BLaER1 treated with 17β-estradiol and CSF1 and Interleukin-3, amounts not matched to agents 10 nM and 100 nM (cell line): ENCODE results near the gene RAB1A.
"Not testable (repeated sequence)": the region's sequence is repeated elsewhere in the genome, so short reads cannot be mapped to it uniquely, and the experiment has no call there.

Experiments
- H3K27ac ChIP-seq, 11 experiments: shearing (Covaris generic); formaldehyde crosslinking; 2 replicates each; pipeline ENCODE4 v1.8.1; 2022
- H3K27me3 ChIP-seq, 11 experiments: shearing (Covaris generic); formaldehyde crosslinking; 2 replicates each; pipeline ENCODE4 v1.8.1; 2022
- H3K36me3 ChIP-seq, 11 experiments: shearing (Covaris generic); formaldehyde crosslinking; 2 replicates each; pipeline ENCODE4 v1.8.1; 2022
- H3K4me1 ChIP-seq, 10 experiments: shearing (Covaris generic); formaldehyde crosslinking; 2 replicates each; pipeline ENCODE4 v1.8.1; 2022
- H3K4me2 ChIP-seq, 11 experiments: shearing (Covaris generic); formaldehyde crosslinking; 2 replicates each; pipeline ENCODE4 v1.8.1; 2022
- H3K4me3 ChIP-seq, 10 experiments: shearing (Covaris generic); formaldehyde crosslinking; 2 replicates each; pipeline ENCODE4 v1.8.1; 2022
- H3K9ac ChIP-seq, 11 experiments: shearing (Covaris generic); formaldehyde crosslinking; 2 replicates each; pipeline ENCODE4 v1.8.1; 2022
- H3K9me3 ChIP-seq, 11 experiments: shearing (Covaris generic); formaldehyde crosslinking; replicated peaks in 1 of 11; 2 replicates each; pipeline ENCODE4 v1.8.1; 2022
- H4K20me1 ChIP-seq, 11 experiments: shearing (Covaris generic); formaldehyde crosslinking; 2 replicates each; pipeline ENCODE4 v1.8.1; 2022
- Cebpa-rat ChIP-seq, 11 experiments: shearing (Covaris generic); IDR thresholded peaks; 2 replicates each; pipeline ENCODE4 v1.8.1; 2022

Gene RAB1A

DNA sequence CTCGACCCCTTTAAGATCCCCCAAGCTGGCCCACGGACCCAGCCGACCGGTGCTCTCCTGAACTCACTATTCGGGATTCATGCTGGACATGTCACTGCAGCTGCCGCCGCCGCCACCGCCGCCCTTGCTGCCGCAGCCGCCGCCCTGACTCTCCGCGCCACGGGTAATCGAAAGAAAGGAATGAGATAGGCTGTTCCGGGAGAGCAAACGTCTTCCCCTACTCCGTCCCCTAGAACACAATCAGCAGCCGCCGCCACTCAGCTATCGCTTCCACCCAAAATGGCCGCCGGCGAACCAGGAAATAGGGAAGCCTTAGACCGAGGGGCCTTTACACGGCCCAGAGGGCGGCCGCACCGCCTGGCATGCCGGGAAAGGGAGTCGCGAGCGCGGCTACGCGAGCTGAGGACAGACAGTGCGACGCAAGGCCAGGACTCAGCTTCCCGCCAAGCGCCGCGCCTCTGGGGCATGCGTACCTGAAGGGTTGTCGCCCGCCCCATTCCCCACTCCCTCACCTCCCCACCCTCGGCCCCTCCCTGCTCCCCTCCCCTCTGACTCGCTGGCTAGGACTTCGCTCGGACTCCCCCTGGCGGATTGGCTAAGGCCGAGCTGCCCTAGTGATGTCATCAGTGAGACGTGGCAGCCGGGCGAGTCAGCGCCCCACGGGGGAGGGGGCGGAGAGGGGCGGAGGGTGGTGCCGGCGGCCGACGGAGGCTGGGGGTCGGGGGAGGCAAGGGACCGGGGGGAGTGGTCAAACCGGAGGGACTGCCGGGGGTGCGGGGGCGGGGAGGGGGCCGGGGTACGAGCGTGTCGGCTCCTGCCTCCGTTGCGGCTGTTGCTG, at the start of gene RAB1A:
TSS of gene RAB1A (minus strand) at position 281 of the 838 bp plus-strand sequence. CDS start at position 90, 191 bp downstream.
- Histone ChIP-seq H3K4me3 (peak within 1 kb of the TSS; percentile 79 to 99 (median 96)), H3K4me1 (peaks cover 33 to 49% (median 41%) of the 10 kb centered on the region in 10 experiments), H3K9ac (peak within 1 kb of the TSS; percentile 95 to 100 (median 98)), H3K27ac (peak within 1 kb of the TSS; percentile 92 to 100 (median 96)), H3K9me3 (no peaks in the 10 kb centered on the region), H4K20me1 (peaks cover 29 to 47% (median 44%) of the 10 kb centered on the region in 11 experiments), H3K27me3 (no peaks in the 10 kb centered on the region), H3K36me3 (peaks cover 0 to 8% (median 0%) of the 10 kb centered on the region in 11 experiments; a peak in 4 of 22 replicates), H3K4me2 (peak within 1 kb of the TSS; percentile 77 to 98 (median 89))
- TF ChIP-seq Cebpa-rat (IDR thresholded peaks at IDR 0.05): no peak

GRCh38 chr2:65177751-65178442, 48.0 kb upstream of the RAB1A start:
- Histone ChIP-seq H3K27me3 (no peaks in the 10 kb centered on the region), H3K4me3 (no peak overlapping the region), H3K36me3 (no peaks in the 10 kb centered on the region), H3K27ac (no peak overlapping the region), H3K9ac (no peak overlapping the region), H3K4me2 (no peak overlapping the region), H3K4me1 (no peaks in the 10 kb centered on the region), H4K20me1 (no peaks in the 10 kb centered on the region), H3K9me3 (no peaks in the 10 kb centered on the region)
- no peak for TF ChIP-seq Cebpa-rat (IDR thresholded peaks at IDR 0.05)

GRCh38 chr2:65175894-65176530, 46.1 kb upstream of the RAB1A start:
- Histone ChIP-seq H3K4me2 (no peak overlapping the region), H3K9ac (no peak overlapping the region), H3K9me3 (no peaks in the 10 kb centered on the region), H3K4me3 (no peak overlapping the region), H4K20me1 (no peaks in the 10 kb centered on the region), H3K4me1 (no peaks in the 10 kb centered on the region), H3K27ac (no peak overlapping the region), H3K36me3 (no peaks in the 10 kb centered on the region), H3K27me3 (no peaks in the 10 kb centered on the region)
- TF ChIP-seq Cebpa-rat (IDR thresholded peaks at IDR 0.05): peak in 2 of 11 experiments; percentile 50 to 52; a peak in 2 of 22 replicates

GRCh38 chr2:65174031-65174430, 44.1 kb upstream of the RAB1A start:
- not testable (repeated sequence) for H3K4me2 ChIP-seq, H3K9ac ChIP-seq, H3K9me3 ChIP-seq, H3K4me3 ChIP-seq, H3K27me3 ChIP-seq, H3K27ac ChIP-seq, H3K36me3 ChIP-seq, H4K20me1 ChIP-seq, H3K4me1 ChIP-seq

DNA sequence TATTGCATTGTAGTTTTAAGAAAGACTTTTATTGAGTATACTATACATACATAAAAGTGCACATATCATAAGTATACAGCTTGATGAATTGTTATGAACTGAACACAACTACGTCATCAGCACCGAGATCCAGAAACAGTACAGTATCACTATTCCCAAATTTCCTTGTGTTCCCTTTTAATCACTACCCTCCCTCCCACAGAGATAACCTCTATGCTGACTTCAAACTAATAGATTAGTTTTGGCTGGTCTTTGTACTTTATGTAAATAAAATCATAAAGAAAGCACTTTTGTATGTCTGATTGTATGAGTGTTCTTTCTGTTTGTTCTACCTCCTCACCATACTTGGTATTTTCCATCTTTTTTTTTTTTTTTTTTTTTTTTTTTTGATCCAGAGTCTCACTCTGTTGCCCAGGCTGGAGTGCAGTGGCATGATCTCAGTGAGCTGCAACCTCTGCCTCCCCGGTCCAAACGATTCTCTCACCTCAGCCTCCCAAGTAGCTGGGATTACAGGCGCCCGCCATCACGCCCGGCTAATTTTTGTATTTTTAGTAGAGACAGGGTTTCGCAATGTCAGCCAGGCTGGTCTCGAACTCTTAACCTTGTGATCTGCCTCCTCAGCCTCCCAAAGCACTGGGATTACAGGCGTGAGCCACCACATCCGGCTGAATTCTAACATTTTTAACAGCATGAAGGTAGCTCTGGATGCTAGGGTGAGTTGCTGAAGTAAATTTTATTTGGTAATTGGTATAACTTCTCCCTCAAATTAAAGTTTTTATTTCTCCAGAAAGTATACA, 43.3 kb upstream of the RAB1A start:
- Histone ChIP-seq H3K36me3 (no peaks in the 10 kb centered on the region), H3K27me3 (no peaks in the 10 kb centered on the region), H3K27ac (no peak overlapping the region), H3K4me2 (no peak overlapping the region), H3K4me3 (no peak overlapping the region), H3K9me3 (no peaks in the 10 kb centered on the region), H3K4me1 (peaks cover 0 to 6% (median 4%) of the 10 kb centered on the region in 10 experiments; a peak in 6 of 20 replicates), H3K9ac (no peak overlapping the region), H4K20me1 (no peaks in the 10 kb centered on the region)
- TF ChIP-seq Cebpa-rat (IDR thresholded peaks at IDR 0.05): peak in 6 of 11 experiments; percentile 28 to 73 (median 40); a peak in 6 of 22 replicates

DNA sequence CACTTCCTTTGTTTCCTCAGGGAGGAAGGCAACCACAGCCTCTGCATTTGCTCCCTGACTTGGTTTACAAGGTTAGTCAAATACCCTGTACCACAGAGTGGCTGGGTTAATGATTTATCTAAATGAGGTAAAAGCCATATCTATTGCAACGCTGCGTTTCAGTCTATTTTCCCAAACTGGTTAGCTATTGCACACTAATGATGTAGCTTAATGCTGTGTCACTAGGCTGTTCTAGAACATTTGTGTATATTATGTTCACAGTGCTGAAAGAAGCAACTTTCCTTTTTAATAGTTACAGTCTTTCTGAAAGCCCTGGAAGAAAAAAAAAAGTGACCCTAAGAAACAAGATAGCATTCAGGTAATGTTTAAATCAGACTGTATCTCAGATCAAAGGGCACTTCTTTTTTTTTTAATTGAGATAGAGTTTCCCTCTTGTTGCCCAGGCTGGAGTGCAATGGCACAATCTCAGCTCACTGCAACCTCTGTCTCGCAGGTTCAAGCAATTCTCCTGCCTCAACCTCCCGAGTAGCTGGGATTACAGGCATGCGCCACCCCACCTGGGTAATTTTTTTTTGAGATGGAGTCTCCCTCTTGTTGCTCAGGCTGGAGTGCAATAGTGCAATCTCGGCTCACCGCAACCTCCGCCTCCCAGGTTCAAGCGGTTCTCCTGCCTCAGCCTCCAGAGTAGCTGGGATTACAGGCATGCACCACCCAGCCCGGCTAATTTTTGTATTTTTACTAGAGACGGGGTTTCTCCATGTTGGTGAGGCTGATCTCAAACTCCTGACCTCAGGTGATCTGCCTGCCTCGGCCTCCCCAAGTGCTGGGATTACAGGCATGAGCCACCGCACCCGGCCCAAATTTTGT, 40.9 kb upstream of the RAB1A start:
- not testable (repeated sequence) for H3K9ac ChIP-seq, H3K9me3 ChIP-seq, H3K4me3 ChIP-seq, H3K4me2 ChIP-seq, H3K27me3 ChIP-seq, H4K20me1 ChIP-seq, H3K27ac ChIP-seq, H3K36me3 ChIP-seq
- peaks cover 3 to 12% (median 7%) of the 10 kb centered on the region in 10 experiments; a peak in 16 of 20 replicates for H3K4me1 ChIP-seq

- H3K36me3 ChIP-seq: no peaks in the 10 kb centered on the region
- H3K4me3 ChIP-seq: no peak overlapping the region
- peaks cover 12 to 23% (median 16%) of the 10 kb centered on the region in 10 experiments for H3K4me1 ChIP-seq
These were observed 39.8 kb upstream of the RAB1A start for GRCh38 chr2:65169760-65170136.

GRCh38 chr2:65165558-65165957, 35.7 kb upstream of the RAB1A start:
- Histone ChIP-seq H3K4me3 (no peak overlapping the region), H3K27ac (peak overlapping the region in 6 of 11 experiments; percentile 15 to 83 (median 66); a peak in 11 of 22 replicates), H3K36me3 (no peaks in the 10 kb centered on the region), H3K9ac (peak overlapping the region in 3 of 11 experiments; percentile 46 to 64 (median 51); a peak in 5 of 22 replicates), H3K9me3 (no peaks in the 10 kb centered on the region), H3K4me1 (peaks cover 20 to 60% (median 32%) of the 10 kb centered on the region in 10 experiments), H3K4me2 (peak overlapping the region in 8 of 11 experiments; percentile 5 to 88 (median 54); a peak in 12 of 22 replicates), H4K20me1 (no peaks in the 10 kb centered on the region), H3K27me3 (no peaks in the 10 kb centered on the region)
- no peak for TF ChIP-seq Cebpa-rat (IDR thresholded peaks at IDR 0.05)

More at GRCh38 chr2:65169760-65170136, 39.8 kb upstream of the RAB1A start:
- Histone ChIP-seq H4K20me1 (no peaks in the 10 kb centered on the region), H3K9ac (no peak overlapping the region), H3K4me2 (no peak overlapping the region), H3K9me3 (no peaks in the 10 kb centered on the region), H3K27ac (no peak overlapping the region), H3K27me3 (no peaks in the 10 kb centered on the region)
- TF ChIP-seq Cebpa-rat (IDR thresholded peaks at IDR 0.05): no peak
